ENCODE data around the gene TAF3. TPM values are rescaled to one million over a fixed set of nuclear protein-coding genes. Genes with fewer than 3 reads are reported as not detected.
A peak's percentile ranks its signal among the peaks of the same experiment; 100 is the strongest.

TAF3 gene
- total and polyA plus RNA-seq, 7 donors: 3.0 to 12.2 (median 5.2) TPM

GRCh38 chr10:7866176-7866575 lies 47.9 kb downstream of the TAF3 start:
- intact Hi-C loops (cut with DNase I): no loop called here
- no peaks in the 10 kb centered on the region for H3K27me3 ChIP-seq
- no peaks in the 10 kb centered on the region for H3K4me1 ChIP-seq
- H3K9me3 ChIP-seq: peaks cover 0 to 8% (median 1%) of the 10 kb centered on the region in 4 donors
- no peak for TF ChIP-seq POLR2AphosphoS5 (IDR thresholded peaks at IDR 0.05)
- no peak for TF ChIP-seq EP300 (IDR thresholded peaks at IDR 0.05)
- TF ChIP-seq POLR2A (IDR thresholded peaks at IDR 0.05): no peak
- no peak for TF ChIP-seq CTCF (IDR thresholded peaks at IDR 0.05)
- no peak overlapping the region for H3K4me3 ChIP-seq
- WGBS, 2 donors: 95% methylated on average over 7 of the region's 7 CpGs
- no peaks in the 10 kb centered on the region for H3K36me3 ChIP-seq
- no peak for DNase-seq
- no peak overlapping the region for H3K27ac ChIP-seq

- H3K27ac ChIP-seq: no peak overlapping the region
- peak in 3 of 4 experiments; percentile 51 to 78 (median 63) for TF ChIP-seq CTCF (IDR thresholded peaks at IDR 0.05)
- no peak for TF ChIP-seq EP300 (IDR thresholded peaks at IDR 0.05)
- TF ChIP-seq POLR2A (IDR thresholded peaks at IDR 0.05): no peak
- DNase-seq: no peak
- H3K4me1 ChIP-seq: no peaks in the 10 kb centered on the region
- no peaks in the 10 kb centered on the region for H3K36me3 ChIP-seq
- H3K4me3 ChIP-seq: peak overlapping the region in 2 of 4 donors; percentile 34
- 6 to 15% methylated on average over 5 of the region's 5 CpGs for WGBS, 2 donors
- intact Hi-C loops (cut with DNase I): loop anchor here (2.0 kb wide), 1 partner anchor 1337 kb away; no protein-coding TSS in a partner anchor
- H3K27me3 ChIP-seq: no peaks in the 10 kb centered on the region
- no peaks in the 10 kb centered on the region for H3K9me3 ChIP-seq
Observed at GRCh38 chr10:7872041-7872442, 53.7 kb downstream of the TAF3 start.

GRCh38 chr10:7874864-7875263 lies 56.6 kb downstream of the TAF3 start:
- H3K36me3 ChIP-seq: no peaks in the 10 kb centered on the region
- TF ChIP-seq POLR2A (IDR thresholded peaks at IDR 0.05) (no peak), POLR2AphosphoS5 (IDR thresholded peaks at IDR 0.05) (no peak), CTCF (IDR thresholded peaks at IDR 0.05) (no peak), EP300 (IDR thresholded peaks at IDR 0.05) (no peak)
- no peaks in the 10 kb centered on the region for H3K4me1 ChIP-seq
- H3K27me3 ChIP-seq: no peaks in the 10 kb centered on the region
- intact Hi-C loops (cut with DNase I): no loop called here
- DNase-seq: no peak
- WGBS, 2 donors: 57 to 72% methylated on average over 2 of the region's 2 CpGs
- no peak overlapping the region for H3K4me3 ChIP-seq
- no peak overlapping the region for H3K27ac ChIP-seq
- no peaks in the 10 kb centered on the region for H3K9me3 ChIP-seq

- no peak for TF ChIP-seq EP300 (IDR thresholded peaks at IDR 0.05)
- TF ChIP-seq POLR2AphosphoS5 (IDR thresholded peaks at IDR 0.05): no peak
- no peak for TF ChIP-seq POLR2A (IDR thresholded peaks at IDR 0.05)
Observed at GRCh38 chr10:7876541-7877127, 58.3 kb downstream of the TAF3 start.

GRCh38 chr10:7881119-7881518 lies 62.8 kb downstream of the TAF3 start:
- TF ChIP-seq EP300 (IDR thresholded peaks at IDR 0.05) (no peak), CTCF (IDR thresholded peaks at IDR 0.05) (no peak), POLR2AphosphoS5 (IDR thresholded peaks at IDR 0.05) (no peak), POLR2A (IDR thresholded peaks at IDR 0.05) (no peak)
- no peaks in the 10 kb centered on the region for H3K4me1 ChIP-seq
- intact Hi-C loops (cut with DNase I): no loop called here

More at GRCh38 chr10:7876541-7877127, 58.3 kb downstream of the TAF3 start:
- Histone ChIP-seq H3K4me1 (no peaks in the 10 kb centered on the region), H3K36me3 (no peaks in the 10 kb centered on the region), H3K4me3 (no peak overlapping the region), H3K9me3 (no peaks in the 10 kb centered on the region), H3K27ac (no peak overlapping the region), H3K27me3 (no peaks in the 10 kb centered on the region)
- DNase-seq: no peak
- 45 to 80% methylated on average over 4 of the region's 4 CpGs for WGBS, 2 donors
- intact Hi-C loops (cut with DNase I): no loop called here

More at GRCh38 chr10:7881119-7881518, 62.8 kb downstream of the TAF3 start:
- WGBS, 2 donors: 97 to 98% methylated on average over 3 of the region's 3 CpGs
- H3K4me3 ChIP-seq: no peak overlapping the region
- H3K27ac ChIP-seq: no peak overlapping the region
- no peaks in the 10 kb centered on the region for H3K36me3 ChIP-seq
- H3K9me3 ChIP-seq: no peaks in the 10 kb centered on the region
- no peak for DNase-seq
- H3K27me3 ChIP-seq: no peaks in the 10 kb centered on the region
